GM21825 (cell line): ENCODE data around the gene LRGUK.
"Not testable (repeated sequence)": the region's sequence is repeated elsewhere in the genome, so short reads cannot be mapped to it uniquely, and the experiment has no call there.

Experiments
- ATAC-seq: cut with Tn5 transposase; IDR thresholded peaks from one replicate; pipeline ENCODE4 v1.9.1; 2021; ENCODE audit warnings: mild to moderate bottlenecking, moderate library complexity; ENCODE audit not compliant: unreplicated experiment

The LRGUK gene

DNA sequence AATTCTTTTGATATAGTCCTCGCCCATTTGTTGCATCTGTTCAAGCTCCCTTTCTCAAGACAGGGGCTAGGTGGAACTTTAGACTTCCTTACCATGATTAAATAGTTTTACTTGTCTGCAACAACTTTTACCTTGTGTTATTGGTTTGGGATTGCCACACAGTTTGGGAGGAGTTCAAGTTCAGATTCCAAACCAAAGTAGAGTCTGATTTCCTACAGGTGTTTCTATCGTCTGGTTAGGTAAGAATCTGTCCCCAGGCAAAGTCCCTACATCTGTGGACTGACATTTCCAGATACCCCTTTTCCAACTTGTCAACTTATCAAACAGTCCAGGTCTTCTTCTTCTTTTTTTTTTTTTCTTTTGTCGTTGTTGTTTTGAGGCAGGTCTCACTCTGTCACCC, 93.1 kb downstream of the LRGUK start:
- no peak for ATAC-seq

DNA sequence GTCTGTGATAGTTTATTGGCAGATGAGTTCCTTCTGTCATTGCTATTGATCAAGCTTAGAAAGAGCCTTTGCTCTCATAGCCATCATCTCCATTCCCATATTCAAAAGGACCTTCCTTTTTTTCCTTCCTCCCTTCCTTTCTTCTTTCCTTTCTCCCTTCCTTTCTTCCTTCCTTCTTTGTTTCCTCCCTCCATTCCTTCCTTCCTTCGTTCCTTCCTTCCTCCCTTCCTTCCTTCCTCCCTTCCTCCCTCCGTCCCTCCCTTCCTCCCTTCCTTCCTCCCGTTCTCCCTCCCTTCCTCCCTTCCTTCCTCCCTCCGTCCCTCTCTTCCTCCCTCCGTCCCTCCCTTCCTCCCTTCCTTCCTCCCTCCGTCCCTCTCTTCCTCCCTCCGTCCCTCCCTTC, 104.2 kb downstream of the LRGUK start:
- ATAC-seq = not testable (repeated sequence)

DNA sequence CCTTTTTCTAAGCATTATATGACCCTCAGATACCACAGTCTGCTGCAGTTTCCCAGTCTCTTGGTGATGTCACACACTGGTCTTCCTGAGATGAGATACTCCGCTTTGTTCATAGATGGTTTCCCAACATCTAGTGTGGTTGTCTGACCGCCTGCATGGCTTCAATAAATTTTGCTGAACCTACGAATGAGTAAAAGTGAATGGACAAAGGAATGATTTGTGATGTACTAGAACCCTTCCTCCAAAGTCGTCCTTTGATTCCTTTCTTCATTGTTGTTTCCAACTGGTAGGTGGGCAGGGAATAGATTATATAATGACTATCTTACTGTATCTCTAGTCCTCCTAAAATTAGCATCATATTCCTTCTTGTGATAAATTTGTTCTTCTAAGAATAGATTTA, 107.1 kb downstream of the LRGUK start:
- ATAC-seq = no peak

DNA sequence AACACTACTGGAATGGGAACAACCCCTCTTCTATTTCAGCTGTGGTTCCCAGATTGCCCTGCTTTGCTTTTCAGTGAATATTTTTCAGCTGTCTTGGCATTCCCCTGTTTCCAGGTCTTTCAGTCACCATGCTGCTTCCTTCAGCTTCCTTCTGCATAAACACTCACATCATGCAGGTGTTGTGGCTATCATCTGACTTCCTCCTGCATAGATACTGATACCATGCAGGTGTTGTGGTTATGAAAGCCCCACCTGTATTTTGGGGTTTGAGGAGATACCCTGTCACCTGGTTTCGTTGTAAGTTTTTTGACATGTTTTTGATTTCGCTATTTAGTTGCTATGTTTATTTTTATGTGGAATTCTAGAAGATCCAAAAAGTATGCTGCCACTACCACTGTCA, 118.1 kb downstream of the LRGUK start:
- peak; percentile 58 for ATAC-seq

DNA sequence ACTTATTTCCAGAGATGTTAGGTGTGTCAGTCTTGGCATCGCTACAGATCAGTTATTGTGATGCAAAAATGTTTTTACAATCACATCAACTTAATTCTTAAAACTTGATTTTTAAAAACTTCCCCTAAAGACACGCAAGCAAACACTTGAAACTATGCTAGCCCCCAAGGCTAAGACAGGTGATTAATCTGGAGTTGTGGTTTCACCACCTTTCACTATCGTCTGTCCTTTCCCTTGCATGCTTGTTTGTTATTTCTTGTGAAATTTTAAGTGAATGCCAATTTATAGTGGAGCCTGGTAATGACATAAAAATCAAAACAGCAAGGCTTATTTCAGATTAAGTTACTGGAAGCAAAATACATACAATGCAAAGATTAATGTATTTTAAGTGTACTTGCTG, 119.2 kb downstream of the LRGUK start:
- no peak for ATAC-seq

DNA sequence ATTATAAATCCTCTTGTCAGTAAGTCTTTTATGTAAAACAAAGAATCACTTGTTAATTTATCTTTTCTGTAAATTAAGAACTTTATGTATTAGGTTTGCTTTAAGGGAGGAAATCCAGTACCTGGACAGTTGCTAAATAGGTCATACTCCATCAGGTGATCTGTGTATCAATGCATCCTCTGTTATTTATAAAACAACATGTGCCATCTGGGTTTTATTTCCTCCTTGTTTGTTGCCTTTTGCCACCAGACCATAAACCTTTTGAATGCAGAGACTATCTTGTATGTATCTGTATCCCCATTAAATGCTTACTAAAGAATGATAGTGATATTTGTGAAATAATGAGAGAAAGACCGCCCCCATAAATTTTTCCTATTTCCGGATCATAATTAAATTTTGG, 119.6 kb downstream of the LRGUK start:
- no peak for ATAC-seq

DNA sequence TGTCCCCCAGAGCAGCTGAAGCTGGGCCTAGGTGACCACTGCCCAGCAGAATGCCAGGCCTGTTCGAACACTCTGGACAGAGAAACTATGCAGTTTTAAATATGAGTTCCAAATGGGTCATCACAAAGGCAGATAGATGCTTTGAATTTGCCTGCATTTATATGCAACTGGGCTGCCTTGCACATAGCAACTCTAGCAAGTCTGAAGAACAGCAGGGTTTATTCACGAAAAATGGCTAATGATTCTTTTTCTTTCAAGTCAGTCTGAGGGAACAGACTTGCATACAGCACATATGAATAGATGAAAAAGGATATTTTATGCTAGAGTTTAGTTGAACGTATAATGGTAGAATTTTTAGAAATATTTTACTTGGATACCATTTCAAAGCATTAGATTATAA, 121.1 kb downstream of the LRGUK start:
- ATAC-seq = no peak

DNA sequence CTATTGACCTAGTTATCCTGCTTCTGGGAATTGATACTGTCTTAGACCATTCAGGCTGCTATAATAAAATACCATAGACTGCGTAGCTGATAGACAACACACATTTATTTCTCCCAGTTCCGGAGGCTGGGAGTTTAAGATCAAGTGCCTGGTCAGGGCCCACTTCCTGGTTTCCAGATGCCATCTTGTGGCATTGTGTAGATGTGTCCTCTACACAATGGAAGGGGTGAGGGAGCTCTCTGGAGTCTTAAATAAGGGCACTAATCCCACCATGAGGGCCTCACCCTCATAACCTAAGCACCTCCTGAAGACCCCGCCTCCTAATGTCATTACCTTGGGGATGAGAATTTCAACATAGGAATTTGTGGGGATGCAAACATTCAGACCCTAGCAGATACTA, 127.2 kb downstream of the LRGUK start:
- ATAC-seq = no peak

DNA sequence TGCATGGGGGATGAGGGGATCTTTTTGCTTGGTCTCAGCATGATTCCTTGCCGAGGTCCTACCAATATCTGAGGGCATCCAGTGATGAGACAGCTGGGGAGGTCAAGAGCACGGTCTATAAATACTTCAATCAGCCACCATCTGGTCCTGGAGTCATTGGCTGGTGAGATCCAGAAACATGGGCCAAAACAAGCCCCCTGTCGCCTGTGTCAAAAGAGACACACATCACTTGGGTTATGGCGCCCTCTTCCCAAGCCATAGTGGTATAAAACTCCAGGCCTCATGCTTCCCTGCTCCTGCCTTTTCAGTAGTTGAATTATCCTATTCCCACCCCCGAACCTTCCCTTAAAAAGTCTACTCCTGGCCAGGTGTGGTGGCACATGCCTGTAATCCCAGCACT, 128.7 kb downstream of the LRGUK start:
- ATAC-seq = no peak

DNA sequence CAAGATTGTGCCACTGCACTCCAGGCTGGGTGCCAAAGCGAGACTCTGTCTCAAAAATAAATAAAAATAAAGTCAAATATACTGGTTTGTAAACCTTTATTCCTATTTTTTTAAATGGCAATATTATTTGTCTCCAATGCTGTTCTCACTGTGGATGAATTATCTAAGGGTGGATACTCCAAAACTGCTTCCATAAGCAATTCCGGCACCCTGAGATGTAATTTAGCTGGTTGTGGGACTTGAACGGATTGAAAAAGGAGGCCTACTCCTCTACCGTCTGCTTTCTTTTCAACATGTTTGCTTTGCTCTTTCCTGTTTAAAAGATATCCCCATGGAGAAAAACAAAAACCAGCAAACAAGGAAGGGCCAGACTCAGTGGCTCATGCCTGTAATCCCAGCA, 135.2 kb downstream of the LRGUK start:
- ATAC-seq = no peak

DNA sequence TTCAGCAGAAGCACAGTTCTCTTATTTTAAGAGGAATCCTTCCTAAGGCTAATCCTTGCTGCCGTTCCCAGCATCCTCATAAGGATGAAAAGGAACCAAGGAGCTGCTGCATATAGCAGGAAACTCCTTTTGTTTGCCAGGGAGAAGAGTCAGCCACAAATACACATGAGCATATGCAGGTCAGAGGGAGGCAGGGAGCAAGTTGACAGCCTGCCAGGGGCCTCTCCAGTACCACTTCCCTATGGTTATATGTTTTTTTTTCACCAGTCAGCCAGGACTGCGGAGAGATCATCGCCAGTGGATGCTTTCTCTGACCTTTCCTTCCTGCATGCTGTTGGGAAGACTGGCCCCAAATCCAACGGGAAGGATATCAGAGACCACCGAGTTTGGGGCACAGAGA, 149.8 kb downstream of the LRGUK start:
- ATAC-seq = no peak

DNA sequence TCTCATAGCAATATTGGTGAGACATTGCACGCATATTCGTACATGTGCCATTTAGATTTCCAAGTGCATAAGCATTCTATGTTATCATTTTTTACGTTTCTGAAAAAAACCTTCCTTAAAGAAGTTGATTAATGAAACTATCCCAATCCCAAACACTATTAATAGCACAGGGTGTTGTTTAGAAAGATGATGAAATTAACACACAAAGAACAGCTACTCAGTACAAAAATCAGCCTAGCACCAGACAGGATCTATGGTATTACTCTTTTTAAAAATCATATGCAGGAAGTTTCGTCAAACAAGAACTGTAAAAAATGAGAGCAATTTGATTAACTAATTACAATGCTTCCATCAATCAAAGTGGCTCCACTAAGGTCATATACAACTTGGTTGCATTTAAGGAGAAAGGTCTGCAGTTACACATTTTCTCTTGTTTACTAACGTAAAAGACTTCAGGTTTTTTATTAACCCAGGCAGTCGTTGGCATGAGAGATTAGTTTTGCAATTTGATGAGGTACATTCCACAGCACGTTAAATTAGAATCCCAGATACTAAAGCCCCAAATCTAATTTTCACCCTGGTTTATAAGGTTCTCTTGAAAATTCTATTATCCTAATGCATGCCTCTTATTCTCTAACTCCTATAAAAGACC, 151.5 kb downstream of the LRGUK start:
- ATAC-seq = no peak

DNA sequence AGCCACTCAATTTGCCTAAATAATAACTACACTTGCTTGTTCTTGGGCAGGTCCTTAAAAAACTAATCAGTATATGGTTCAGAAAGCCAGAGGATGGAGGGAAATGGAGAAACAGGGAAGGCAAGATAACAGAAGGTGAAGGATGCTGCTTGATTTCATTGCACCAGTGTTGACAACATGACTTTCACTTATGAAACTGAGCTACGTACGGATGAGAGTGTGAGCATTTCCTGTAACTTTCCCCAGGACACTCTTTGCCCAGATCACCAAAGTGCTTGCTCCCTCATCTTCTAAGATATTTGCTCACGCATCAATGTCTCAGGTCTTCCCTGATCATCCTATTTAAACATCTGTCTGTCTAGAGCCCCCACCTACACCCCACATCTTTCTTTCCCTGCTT, 152.2 kb downstream of the LRGUK start:
- no peak for ATAC-seq

DNA sequence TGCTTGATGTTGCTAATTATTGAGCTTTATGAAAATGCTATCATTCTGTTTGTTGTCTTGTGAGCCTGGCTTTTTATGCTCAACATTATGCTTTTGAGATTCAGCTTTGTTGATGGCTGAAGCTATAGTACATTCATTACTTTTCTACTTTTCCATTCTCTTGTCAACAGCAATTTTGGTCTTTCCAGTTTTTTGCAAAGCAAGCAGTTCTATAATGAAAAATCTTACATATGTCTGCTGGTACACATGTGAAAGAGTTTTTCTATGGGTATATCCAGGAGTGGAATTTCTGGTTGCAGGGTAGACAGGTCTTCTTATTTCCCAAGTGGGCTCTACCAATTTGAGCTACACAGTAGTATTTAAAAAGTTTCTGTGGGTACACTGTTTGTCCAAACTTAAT, 152.8 kb downstream of the LRGUK start:
- no peak for ATAC-seq

DNA sequence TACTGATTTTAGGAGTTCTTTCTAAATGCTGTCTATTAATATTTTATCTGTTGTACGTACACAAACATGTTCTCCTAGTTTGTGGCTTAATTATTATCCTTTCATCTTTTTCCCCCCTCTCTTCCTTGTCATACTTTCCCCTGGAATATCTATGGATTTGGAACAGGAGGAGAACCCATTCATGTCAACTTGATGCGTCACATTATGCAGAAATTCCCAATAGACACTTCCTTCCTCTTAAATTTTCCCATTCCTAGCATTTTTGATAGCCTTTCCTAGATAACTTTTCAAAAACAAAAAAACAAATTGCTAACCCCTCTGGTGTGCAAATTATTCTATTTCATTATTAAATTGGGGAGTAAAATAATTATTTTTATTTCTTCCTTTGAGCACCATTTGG, 153.4 kb downstream of the LRGUK start:
- no peak for ATAC-seq

DNA sequence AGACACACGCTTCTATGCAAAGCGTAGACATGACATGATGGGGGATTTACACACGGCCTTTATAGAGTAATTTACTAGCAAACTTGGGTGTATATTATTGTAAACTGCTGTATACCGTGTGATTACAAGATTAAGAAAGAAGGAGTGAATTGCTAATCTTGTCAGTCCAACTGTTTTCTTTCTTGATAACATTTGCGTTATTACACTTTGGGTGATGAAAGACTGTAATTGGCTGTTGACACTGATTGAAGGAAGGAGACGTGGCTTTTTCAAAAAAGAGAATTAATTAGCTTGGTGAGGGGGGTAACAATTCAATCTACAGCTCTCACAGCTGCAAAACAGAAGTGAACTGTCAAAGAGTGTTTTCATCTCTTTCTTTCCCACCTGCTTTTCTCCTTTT, 156.9 kb downstream of the LRGUK start:
- no peak for ATAC-seq

DNA sequence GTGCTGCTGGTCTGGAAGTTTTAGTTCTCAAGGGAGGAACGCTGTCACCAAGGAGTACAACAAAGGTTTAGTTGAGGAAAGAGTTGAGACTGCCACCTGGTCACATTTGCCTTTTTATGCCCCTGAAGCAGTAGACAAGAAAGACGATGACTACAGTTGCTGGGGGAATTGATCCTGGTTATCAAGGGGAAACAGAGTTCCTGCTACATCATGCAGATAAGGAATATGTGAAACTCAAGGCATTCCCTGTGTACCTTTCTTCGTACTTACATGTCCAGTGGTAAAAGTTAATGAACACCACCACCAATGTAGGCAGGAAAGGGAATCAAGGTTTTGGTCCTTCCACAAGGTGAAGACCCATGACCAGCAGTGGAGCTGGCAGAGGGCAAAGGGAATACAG, 157.8 kb downstream of the LRGUK start:
- ATAC-seq = no peak

DNA sequence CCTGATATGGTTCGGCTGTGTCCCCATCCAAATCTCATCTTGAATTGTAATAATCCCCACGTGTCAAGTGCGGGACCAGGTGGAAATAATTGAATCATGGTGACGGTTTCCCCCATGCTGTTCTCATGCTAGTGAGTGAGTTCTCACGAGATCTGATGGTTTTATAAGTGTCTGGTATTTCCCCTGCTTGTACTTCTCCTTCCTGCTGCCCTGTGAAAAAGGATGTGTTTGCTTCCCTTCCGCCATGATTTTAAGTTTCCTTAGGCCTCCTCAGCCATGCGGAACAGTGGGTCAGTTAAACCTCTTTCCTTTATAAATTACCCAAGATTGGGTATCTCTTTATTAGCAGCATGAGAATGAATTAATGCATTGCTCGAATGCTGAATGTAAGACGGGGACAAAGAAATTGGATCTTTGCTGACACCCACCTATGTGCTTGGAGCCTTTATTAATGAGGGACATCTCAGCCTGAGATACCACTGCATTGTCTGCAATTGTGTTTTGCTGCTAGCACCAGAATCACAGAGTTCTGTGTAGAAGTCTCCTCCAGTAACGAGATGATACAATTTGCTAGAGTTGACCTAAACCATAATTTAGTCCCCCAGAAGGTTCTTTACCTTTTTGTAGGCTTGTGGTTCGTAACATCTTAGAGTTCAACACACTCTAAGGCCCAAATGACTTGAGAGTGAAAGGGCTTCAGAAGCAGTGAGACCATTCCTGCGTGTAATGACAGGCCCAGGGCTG, 160.9 kb downstream of the LRGUK start:
- ATAC-seq = no peak

DNA sequence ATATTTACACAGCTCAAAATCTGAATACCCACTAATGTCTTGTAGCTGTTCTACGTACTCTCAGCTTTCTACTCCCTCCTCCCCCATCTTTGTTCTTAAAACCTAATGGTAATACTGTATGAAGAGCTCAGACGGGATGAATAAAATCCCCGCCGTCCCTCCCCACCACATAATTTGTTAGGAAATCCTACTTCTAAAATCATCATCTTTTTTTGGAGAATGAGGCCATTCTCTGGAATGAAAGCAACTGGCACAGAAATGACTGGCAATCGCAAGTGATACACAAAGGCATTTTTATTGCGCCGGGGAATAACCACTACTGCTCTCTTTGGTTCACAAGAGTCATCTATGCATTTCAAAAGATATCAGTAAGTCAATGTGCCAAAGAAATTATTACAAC, 162.3 kb downstream of the LRGUK start:
- no peak for ATAC-seq

DNA sequence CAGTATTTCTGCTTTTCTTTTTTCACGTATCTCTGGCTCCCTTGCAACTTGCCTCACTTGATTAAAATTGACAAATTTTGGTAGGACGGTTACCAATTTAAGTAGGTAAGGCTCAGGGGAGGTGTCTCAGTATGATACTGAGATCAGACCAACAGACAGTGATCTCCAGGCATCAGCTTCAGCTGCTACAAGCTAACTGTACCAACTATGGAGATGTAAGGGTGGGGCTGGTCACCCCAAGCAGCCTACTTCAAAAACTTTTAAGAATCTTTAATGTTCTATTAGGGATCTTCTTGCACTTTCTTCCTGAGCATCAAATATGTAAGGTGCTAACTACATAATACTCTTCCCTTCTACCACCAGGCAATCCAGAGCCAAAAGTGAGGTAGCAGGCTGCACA, 162.7 kb downstream of the LRGUK start:
- ATAC-seq = no peak

DNA sequence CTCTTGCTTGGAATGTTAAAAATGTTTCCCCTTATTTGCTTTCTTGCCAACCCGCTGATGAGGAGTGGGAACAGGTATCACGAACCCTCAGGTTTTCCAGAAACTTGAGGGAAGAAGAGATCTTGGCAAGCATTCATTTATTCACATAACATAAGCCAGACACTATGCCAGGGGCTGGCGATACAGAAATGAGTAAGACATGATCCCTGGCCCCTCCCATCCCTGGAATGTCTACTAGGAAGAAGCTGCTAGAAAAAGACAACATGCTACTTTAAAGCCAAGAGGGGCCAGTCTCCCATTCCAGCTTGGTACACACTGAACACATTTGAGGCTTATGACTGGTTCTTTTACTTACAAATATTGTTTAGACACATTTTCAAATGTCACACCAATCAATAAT, 163.1 kb downstream of the LRGUK start:
- no peak for ATAC-seq

DNA sequence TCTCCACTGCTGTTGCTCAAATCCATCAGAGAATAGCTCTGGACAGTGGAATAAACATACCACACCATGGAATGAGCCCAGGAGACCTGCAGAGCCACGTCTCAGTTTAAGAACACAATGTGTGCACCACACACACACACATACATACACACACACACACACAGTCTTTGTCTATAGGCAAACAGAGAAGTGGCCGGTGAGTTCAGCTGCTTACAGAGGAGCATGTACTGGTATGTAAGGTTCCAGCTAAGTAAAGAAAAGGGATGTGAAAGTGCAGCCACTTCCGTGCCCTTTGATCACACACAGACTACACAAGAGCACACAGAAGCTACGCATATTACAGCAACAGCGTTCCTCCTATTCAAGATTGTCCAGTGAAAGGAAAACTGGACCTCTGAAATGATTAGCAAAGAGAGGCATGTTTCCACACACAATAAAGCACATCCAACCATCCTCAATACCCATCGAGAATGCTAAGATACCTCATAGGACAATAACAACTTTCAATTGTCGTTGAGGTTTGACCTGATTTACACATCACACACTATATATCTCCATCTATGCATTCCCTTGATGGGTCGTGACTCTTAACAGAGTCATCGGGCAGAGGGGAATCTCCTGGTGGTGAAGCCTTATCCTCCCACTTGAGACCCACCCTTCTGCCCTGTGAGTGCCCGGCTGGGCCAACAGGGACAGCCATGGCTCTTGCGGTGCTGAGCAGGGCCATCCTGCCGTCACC, 166.0 kb downstream of the LRGUK start:
- peak; percentile 100 for ATAC-seq
